Panc1 (cell line): ENCODE data around the gene PTPRR. TPM values are rescaled to one million over a fixed set of nuclear protein-coding genes. Genes with fewer than 3 reads are reported as not detected.

Source experiments
- ATAC-seq: fragments of 200-7000 bp; cut with Tn5 transposase; 2 replicates; pipeline ENCODE4 v1.9.1; 2020; ENCODE audit warnings: mild to moderate bottlenecking, moderate library complexity
- BruUV-seq: library from RNA; stranded (reverse); fragments of 400-500 nt; replicated peaks from 2 replicates; lab custom pipeline; 2021; lab: Mats Ljungman, UMichigan
- CTCF ChIA-PET: fragments of 300-600 bp; sonication (Branson Sonifier 250); formaldehyde crosslinking; loops from one replicate; lab custom pipeline; 2022; ENCODE audit warnings: antibody characterized with exemption; lab: Charles Lee
- POLR2A ChIA-PET: fragments of 300-600 bp; sonication (Branson Sonifier 250); formaldehyde crosslinking; loops from one replicate; lab custom pipeline; 2022; ENCODE audit warnings: antibody characterized with exemption; lab: Charles Lee
- DNase-seq: peaks from one replicate; pipeline ENCODE4 v3.0.0-alpha.2; 2010; ENCODE audit warnings: low read depth, low spot score
- H3K27ac ChIP-seq: 2 replicates; pipeline ENCODE4 v1.5.1; 2011; ENCODE audit warnings: mild to moderate bottlenecking, low read length, inconsistent platforms
- H3K27me3 ChIP-seq: fragments of 200-500 bp; sonication (Bioruptor generic); 2 replicates; pipeline ENCODE4 v1.6.0; 2014; ENCODE audit warnings: low read length, inconsistent platforms; ENCODE audit not compliant: control insufficient read depth, insufficient read depth
- H3K36me3 ChIP-seq: fragments of 200-500 bp; sonication (Bioruptor generic); 2 replicates; pipeline ENCODE4 v1.5.1; 2014; ENCODE audit warnings: inconsistent platforms, mild to moderate bottlenecking, low read length, moderate library complexity; ENCODE audit not compliant: control insufficient read depth, insufficient read depth
- H3K4me1 ChIP-seq: 2 replicates; pipeline ENCODE4 v1.5.1; 2011; ENCODE audit warnings: inconsistent platforms, mild to moderate bottlenecking, low read length, moderate library complexity; ENCODE audit not compliant: control insufficient read depth, insufficient read depth
- H3K4me3 ChIP-seq, 2 experiments: 2 replicates each; pipeline ENCODE4 v1.5.1; 2011 to 2012; ENCODE audit warnings: low read depth in 2 of 2, low read length in 2 of 2, mild to moderate bottlenecking in 2 of 2, inconsistent platforms in 1 of 2, moderate library complexity in 1 of 2
- H3K9me3 ChIP-seq: fragments of 200-500 bp; sonication (Bioruptor generic); 2 replicates; pipeline ENCODE4 v1.5.1; 2014; ENCODE audit warnings: low read depth, mild to moderate bottlenecking, inconsistent platforms, low read length, moderate library complexity; ENCODE audit not compliant: control insufficient read depth, insufficient read depth
- POLR2AphosphoS5 ChIP-seq: IDR thresholded peaks from 2 replicates; pipeline ENCODE4 v1.6.1; 2012; ENCODE audit warnings: mild to moderate bottlenecking, low read depth, low read length, moderate library complexity
- SIN3A ChIP-seq: IDR thresholded peaks from 2 replicates; pipeline ENCODE4 v1.6.1; 2012; ENCODE audit warnings: low read depth, mild to moderate bottlenecking, low read length, moderate library complexity, borderline replicate concordance; ENCODE audit not compliant: insufficient read depth
- TCF7L2 ChIP-seq: IDR thresholded peaks from 2 replicates; pipeline ENCODE4 v1.6.1; 2011; ENCODE audit warnings: mild to moderate bottlenecking, low read depth, low read length, inconsistent platforms
- in situ Hi-C: cut with HindIII; loops from 2 replicates; pipeline ENCODE4 v1.10.0; 2016; ENCODE audit warnings: low sequenced_read_pairs, low pct_unique_long_range_greater_than_20kb
- intact Hi-C: fragments of 100-400 bp; cut with micrococcal nuclease; formaldehyde crosslinking; loops from one replicate; pipeline ENCODE4 v1.10.0; 2022; ENCODE audit not compliant: unreplicated experiment
- total RNA-seq: library from RNA; stranded (reverse); gene quantifications from one replicate; pipeline ENCODE4 v1.2.1, GENCODE V29; 2021; ENCODE audit not compliant: unreplicated experiment
- TF ChIP-seq, protein P1 (sequence below), 2 experiments: IDR thresholded peaks; 2 replicates each; pipeline ENCODE4 v1.6.1; 2011 to 2012; ENCODE audit warnings: low read depth in 2 of 2, control low read depth in 1 of 2, low read length in 1 of 2, mild to moderate bottlenecking in 1 of 2, moderate library complexity in 1 of 2; ENCODE audit not compliant: insufficient read depth in 1 of 2
- TF ChIP-seq, protein P2 (sequence below): fragments of 450-650 bp; IDR thresholded peaks from 2 replicates; pipeline ENCODE4 v1.5.1; 2017; ENCODE audit warnings: mild to moderate bottlenecking

PTPRR gene
- total RNA-seq, 1 experiment from 2014 or later, result not detected

- TF ChIP-seq TCF7L2, result no peak
- TF ChIP-seq SIN3A, result no peak
- TF ChIP-seq, protein P1, sequence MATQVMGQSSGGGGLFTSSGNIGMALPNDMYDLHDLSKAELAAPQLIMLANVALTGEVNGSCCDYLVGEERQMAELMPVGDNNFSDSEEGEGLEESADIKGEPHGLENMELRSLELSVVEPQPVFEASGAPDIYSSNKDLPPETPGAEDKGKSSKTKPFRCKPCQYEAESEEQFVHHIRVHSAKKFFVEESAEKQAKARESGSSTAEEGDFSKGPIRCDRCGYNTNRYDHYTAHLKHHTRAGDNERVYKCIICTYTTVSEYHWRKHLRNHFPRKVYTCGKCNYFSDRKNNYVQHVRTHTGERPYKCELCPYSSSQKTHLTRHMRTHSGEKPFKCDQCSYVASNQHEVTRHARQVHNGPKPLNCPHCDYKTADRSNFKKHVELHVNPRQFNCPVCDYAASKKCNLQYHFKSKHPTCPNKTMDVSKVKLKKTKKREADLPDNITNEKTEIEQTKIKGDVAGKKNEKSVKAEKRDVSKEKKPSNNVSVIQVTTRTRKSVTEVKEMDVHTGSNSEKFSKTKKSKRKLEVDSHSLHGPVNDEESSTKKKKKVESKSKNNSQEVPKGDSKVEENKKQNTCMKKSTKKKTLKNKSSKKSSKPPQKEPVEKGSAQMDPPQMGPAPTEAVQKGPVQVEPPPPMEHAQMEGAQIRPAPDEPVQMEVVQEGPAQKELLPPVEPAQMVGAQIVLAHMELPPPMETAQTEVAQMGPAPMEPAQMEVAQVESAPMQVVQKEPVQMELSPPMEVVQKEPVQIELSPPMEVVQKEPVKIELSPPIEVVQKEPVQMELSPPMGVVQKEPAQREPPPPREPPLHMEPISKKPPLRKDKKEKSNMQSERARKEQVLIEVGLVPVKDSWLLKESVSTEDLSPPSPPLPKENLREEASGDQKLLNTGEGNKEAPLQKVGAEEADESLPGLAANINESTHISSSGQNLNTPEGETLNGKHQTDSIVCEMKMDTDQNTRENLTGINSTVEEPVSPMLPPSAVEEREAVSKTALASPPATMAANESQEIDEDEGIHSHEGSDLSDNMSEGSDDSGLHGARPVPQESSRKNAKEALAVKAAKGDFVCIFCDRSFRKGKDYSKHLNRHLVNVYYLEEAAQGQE (IDR thresholded peaks at IDR 0.05; ENCODE audit: insufficient read depth in 1 of 2, low read depth in 2 of 2, low read length in 1 of 2), result no peak
- TF ChIP-seq, protein P2, sequence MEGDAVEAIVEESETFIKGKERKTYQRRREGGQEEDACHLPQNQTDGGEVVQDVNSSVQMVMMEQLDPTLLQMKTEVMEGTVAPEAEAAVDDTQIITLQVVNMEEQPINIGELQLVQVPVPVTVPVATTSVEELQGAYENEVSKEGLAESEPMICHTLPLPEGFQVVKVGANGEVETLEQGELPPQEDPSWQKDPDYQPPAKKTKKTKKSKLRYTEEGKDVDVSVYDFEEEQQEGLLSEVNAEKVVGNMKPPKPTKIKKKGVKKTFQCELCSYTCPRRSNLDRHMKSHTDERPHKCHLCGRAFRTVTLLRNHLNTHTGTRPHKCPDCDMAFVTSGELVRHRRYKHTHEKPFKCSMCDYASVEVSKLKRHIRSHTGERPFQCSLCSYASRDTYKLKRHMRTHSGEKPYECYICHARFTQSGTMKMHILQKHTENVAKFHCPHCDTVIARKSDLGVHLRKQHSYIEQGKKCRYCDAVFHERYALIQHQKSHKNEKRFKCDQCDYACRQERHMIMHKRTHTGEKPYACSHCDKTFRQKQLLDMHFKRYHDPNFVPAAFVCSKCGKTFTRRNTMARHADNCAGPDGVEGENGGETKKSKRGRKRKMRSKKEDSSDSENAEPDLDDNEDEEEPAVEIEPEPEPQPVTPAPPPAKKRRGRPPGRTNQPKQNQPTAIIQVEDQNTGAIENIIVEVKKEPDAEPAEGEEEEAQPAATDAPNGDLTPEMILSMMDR, result no peak
- TF ChIP-seq POLR2AphosphoS5, result no peak
- no TSS peak for BruUV-seq
- intact Hi-C loops (no loop called here), in situ Hi-C loops (no loop called here)
- Histone ChIP-seq H3K27ac (no peak overlapping the region), H3K36me3 (no peaks in the 10 kb centered on the region), H3K9me3 (no peaks in the 10 kb centered on the region), H3K4me3 (no peak overlapping the region), H3K4me1 (no peaks in the 10 kb centered on the region), H3K27me3 (no peaks in the 10 kb centered on the region)
- ChIA-PET CTCF (no interaction called here), POLR2A (no interaction called here)
- ATAC-seq (no peak), DNase-seq (no peak)
Measured at GRCh38 chr12:70838127-70838526, 82.4 kb downstream of the PTPRR start.

GRCh38 chr12:70837026-70837425 lies 83.5 kb downstream of the PTPRR start:
- no peak for TF ChIP-seq SIN3A
- no peak for TF ChIP-seq TCF7L2
- TF ChIP-seq, protein P1 (IDR thresholded peaks at IDR 0.05; ENCODE audit: insufficient read depth in 1 of 2, low read depth in 2 of 2, low read length in 1 of 2), result no peak
- no peak for TF ChIP-seq POLR2AphosphoS5
- TF ChIP-seq, protein P2, result no peak
- Histone ChIP-seq H3K9me3 (no peaks in the 10 kb centered on the region), H3K4me1 (no peaks in the 10 kb centered on the region), H3K36me3 (no peaks in the 10 kb centered on the region), H3K4me3 (no peak overlapping the region), H3K27me3 (no peaks in the 10 kb centered on the region), H3K27ac (no peak overlapping the region)
- no peak for DNase-seq
- no TSS peak for BruUV-seq
- intact Hi-C loops, result no loop called here
- ChIA-PET POLR2A (no interaction called here), CTCF (no interaction called here)
- in situ Hi-C loops, result no loop called here
- no peak for ATAC-seq
